LNCAP (cell line): ENCODE measurements around the gene RNASEH2C.

Experiments used
- CTCF ChIP-seq: fragments of 450-650 bp; IDR thresholded peaks from 2 replicates; pipeline ENCODE4 v1.5.1; 2017; ENCODE audit warnings: mild to moderate bottlenecking

The RNASEH2C gene

DNA sequence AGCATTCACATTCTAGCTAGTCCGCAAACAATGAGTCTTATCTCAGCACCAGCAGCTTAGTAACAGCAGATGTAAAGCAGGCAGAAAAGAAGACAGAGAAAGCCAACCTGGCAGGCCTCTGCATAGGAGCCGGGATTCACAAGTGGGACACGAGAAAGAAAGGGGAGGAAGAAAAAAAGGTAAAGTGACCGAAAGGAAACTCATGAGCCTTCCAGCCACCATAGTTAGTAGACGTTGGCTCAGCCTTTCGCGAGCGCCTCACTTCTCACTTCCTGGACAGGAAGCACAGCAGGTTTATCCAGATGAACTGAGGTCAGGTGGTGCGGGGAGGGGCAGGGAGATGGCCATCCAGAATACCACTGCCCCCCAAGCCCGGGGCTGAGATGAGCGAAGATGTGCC, 28.2 kb downstream of the RNASEH2C start:
- no peak for TF ChIP-seq CTCF

GRCh38 chr11:65685981-65686380, 34.6 kb downstream of the RNASEH2C start:
- no peak for TF ChIP-seq CTCF

DNA sequence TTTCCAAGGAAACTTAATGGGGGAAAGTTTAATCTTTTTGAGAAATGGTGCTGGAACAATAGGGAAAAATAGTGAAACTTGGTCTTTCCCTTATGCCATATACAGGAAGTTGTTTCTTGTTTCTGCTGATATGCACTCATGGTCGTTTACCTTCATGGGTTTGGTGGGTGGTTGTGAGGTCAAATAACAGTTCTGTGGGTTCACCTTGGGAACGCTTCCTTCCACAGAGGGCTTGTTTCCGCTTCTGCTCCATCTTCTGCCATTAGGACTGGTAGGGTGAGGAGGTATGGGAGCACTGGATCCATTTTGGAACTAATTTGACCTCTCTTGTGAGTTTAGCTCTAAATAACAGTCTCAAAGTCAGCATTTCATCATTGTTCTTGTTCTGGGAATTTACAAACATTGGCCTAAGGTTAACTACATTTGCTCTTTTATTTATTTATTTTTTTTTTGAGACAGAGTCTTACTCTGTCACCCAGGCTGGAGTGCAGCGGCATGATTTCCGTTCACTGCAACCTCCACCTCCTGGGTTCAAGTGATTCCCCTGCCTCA, 40.3 kb downstream of the RNASEH2C start:
- TF ChIP-seq CTCF, result no peak

DNA sequence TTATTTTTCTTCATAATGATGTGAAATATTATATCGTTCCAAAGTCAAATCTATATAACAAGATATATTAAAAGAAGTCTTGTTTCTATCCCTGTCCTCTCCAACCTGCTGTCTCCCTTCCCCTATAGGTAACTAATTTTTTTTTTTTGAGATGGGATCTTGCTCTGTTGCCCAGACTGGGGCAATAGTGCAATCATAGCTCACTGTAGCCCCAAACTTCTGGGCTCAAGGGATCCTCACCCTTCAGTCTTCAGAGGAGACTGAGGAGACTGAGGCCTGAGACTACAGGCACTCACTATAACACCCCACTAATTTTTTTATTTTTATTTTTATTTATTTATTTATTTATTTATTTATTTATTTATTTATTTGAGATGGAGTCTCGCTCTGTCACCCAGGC, 47.6 kb downstream of the RNASEH2C start:
- no peak for TF ChIP-seq CTCF

DNA sequence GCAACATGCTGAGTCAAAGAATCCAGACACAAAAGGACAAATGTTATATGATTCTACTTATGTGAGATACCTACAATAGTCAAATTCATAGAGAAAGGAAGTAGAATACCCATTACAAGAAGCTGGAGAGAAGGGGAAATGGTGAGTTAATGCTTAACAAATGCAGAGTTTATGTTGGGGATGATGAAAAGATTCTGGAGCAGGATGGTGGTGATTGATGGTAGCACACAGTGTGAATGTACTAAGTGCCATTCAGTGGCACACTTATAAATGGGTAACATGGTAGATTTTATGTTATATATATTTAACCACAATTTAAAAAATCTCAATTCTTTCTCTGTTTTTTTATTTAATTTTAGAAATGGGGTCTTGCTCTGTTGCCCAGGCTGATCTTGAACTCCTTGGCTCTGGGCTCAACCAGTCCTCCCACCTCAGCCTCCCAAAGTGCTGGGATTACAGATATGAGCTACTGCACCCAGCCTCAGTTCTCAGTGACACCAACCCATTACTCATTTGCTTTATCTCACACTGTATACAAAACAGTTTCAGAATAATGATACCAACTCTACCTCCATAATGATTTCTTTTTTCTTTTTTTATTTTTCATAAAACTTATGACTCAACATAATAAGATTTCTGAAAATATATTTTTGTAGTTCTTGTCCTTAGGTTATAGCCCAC, 48.3 kb downstream of the RNASEH2C start:
- no peak for TF ChIP-seq CTCF
